Activated gamma-delta T cell treated with anti-CD3 and anti-CD28 coated beads, Interleukin-2, amount 50 U/mL, for 16 hours (primary cell): ENCODE results near the gene CACNA1E.

Source experiments
- DNase-seq: peaks from one replicate; pipeline ENCODE4 v3.0.0-alpha.2; 2020; ENCODE audit warnings: low read depth

The CACNA1E gene

GRCh38 chr1:181637998-181638397, 154.7 kb downstream of the CACNA1E start:
- DNase-seq, result no peak

GRCh38 chr1:181640956-181641355, 157.6 kb downstream of the CACNA1E start:
- no peak for DNase-seq

- no peak for DNase-seq
These were observed 160.3 kb downstream of the CACNA1E start for GRCh38 chr1:181643631-181644030.

GRCh38 chr1:181645171-181645570, 161.9 kb downstream of the CACNA1E start:
- DNase-seq, result no peak

- no peak for DNase-seq
These were observed 163.4 kb downstream of the CACNA1E start for GRCh38 chr1:181646710-181647109.

GRCh38 chr1:181647314-181648035, 164.2 kb downstream of the CACNA1E start:
- no peak for DNase-seq

GRCh38 chr1:181651276-181651675, 168.0 kb downstream of the CACNA1E start:
- DNase-seq, result no peak

GRCh38 chr1:181655756-181656155, 172.4 kb downstream of the CACNA1E start:
- no peak for DNase-seq

- DNase-seq, result no peak
These were observed 173.2 kb downstream of the CACNA1E start for GRCh38 chr1:181656491-181656890.

GRCh38 chr1:181658581-181658980, 175.3 kb downstream of the CACNA1E start:
- DNase-seq, result no peak

GRCh38 chr1:181659321-181659957, 176.1 kb downstream of the CACNA1E start:
- DNase-seq, result no peak

- no peak for DNase-seq
These were observed 177.3 kb downstream of the CACNA1E start for GRCh38 chr1:181660621-181661020.

GRCh38 chr1:181661569-181661968, 178.3 kb downstream of the CACNA1E start:
- DNase-seq, result no peak

- DNase-seq, result no peak
These were observed 179.3 kb downstream of the CACNA1E start for GRCh38 chr1:181662606-181663005.

GRCh38 chr1:181664543-181664942, 181.2 kb downstream of the CACNA1E start:
- DNase-seq, result no peak

GRCh38 chr1:181669246-181669645, 185.9 kb downstream of the CACNA1E start:
- no peak for DNase-seq

- DNase-seq, result no peak
These were observed 191.3 kb downstream of the CACNA1E start for GRCh38 chr1:181674617-181675016.

GRCh38 chr1:181675091-181675917, 192.0 kb downstream of the CACNA1E start:
- DNase-seq, result no peak

- DNase-seq, result no peak
These were observed 192.5 kb downstream of the CACNA1E start for GRCh38 chr1:181675918-181676190.

GRCh38 chr1:181676269-181676668, 193.0 kb downstream of the CACNA1E start:
- DNase-seq, result no peak

- no peak for DNase-seq
These were observed 197.0 kb downstream of the CACNA1E start for GRCh38 chr1:181680332-181680731.

- DNase-seq, result no peak
These were observed 197.6 kb downstream of the CACNA1E start for GRCh38 chr1:181680871-181681270.

GRCh38 chr1:181685211-181685610, 201.9 kb downstream of the CACNA1E start:
- no peak for DNase-seq
